Trophoblast cell (in vitro differentiated cells and primary cell): ENCODE results near the gene HES6.

ENCODE experiments used
- DNase-seq, 2 donors: peaks; one replicate each; pipeline ENCODE4 v3.0.0-alpha.2; 2016
- H2AFZ ChIP-seq: 2 replicates; pipeline ENCODE4 v1.6.1; 2013; ENCODE audit warnings: low read length, moderate library complexity, mild to moderate bottlenecking; ENCODE audit not compliant: insufficient read depth, poor library complexity
- H2AK5ac ChIP-seq: 2 replicates; pipeline ENCODE4 v1.6.1; 2013; ENCODE audit warnings: mild to moderate bottlenecking, low read length
- H2BK120ac ChIP-seq: 2 replicates; pipeline ENCODE4 v1.6.1; 2013; ENCODE audit warnings: low read length, mild to moderate bottlenecking, moderate library complexity; ENCODE audit not compliant: insufficient read depth, poor library complexity
- H2BK12ac ChIP-seq: 2 replicates; pipeline ENCODE4 v1.6.1; 2013; ENCODE audit warnings: mild to moderate bottlenecking, low read length, moderate library complexity
- H2BK5ac ChIP-seq: 2 replicates; pipeline ENCODE4 v1.6.1; 2013; ENCODE audit warnings: low read length, low read depth, moderate library complexity, mild to moderate bottlenecking; ENCODE audit not compliant: poor library complexity
- H3K14ac ChIP-seq: 2 replicates; pipeline ENCODE4 v1.6.1; 2013; ENCODE audit warnings: mild to moderate bottlenecking, low read length
- H3K18ac ChIP-seq: 2 replicates; pipeline ENCODE4 v1.6.1; 2013; ENCODE audit warnings: mild to moderate bottlenecking, low read length
- H3K23ac ChIP-seq: 2 replicates; pipeline ENCODE4 v1.6.1; 2013; ENCODE audit warnings: low read length
- H3K27ac ChIP-seq: 2 replicates; pipeline ENCODE4 v1.5.1; 2013; ENCODE audit warnings: low read depth, mild to moderate bottlenecking, inconsistent platforms, low read length, moderate library complexity
- H3K27me3 ChIP-seq: 2 replicates; pipeline ENCODE4 v1.6.1; 2013; ENCODE audit warnings: inconsistent platforms, mild to moderate bottlenecking, low read length, moderate library complexity; ENCODE audit not compliant: insufficient read depth
- H3K36me3 ChIP-seq, 2 experiments: 1 replicate in 1 of 2; 2 replicates in 1 of 2; pipeline ENCODE4 v1.6.1; 2013; ENCODE audit warnings: low read length in 2 of 2, mild to moderate bottlenecking in 2 of 2, moderate library complexity in 1 of 2; ENCODE audit not compliant: insufficient read depth in 2 of 2, control insufficient read depth in 1 of 2
- H3K4ac ChIP-seq: 2 replicates; pipeline ENCODE4 v1.6.1; 2013; ENCODE audit warnings: low read depth, mild to moderate bottlenecking, low read length, moderate library complexity
- H3K4me1 ChIP-seq, 2 experiments: 1 replicate in 1 of 2; 2 replicates in 1 of 2; pipeline ENCODE4 v1.6.1; 2013; ENCODE audit warnings: low read length in 2 of 2, mild to moderate bottlenecking in 2 of 2, moderate library complexity in 1 of 2; ENCODE audit not compliant: insufficient read depth in 2 of 2, control insufficient read depth in 1 of 2
- H3K4me2 ChIP-seq: 2 replicates; pipeline ENCODE4 v1.6.1; 2013; ENCODE audit warnings: inconsistent platforms, mild to moderate bottlenecking, low read length, moderate library complexity
- H3K4me3 ChIP-seq: 2 replicates; pipeline ENCODE4 v1.5.1; 2013; ENCODE audit warnings: mild to moderate bottlenecking, low read depth, low read length, inconsistent platforms
- H3K79me1 ChIP-seq: one replicate; pipeline ENCODE4 v1.6.1; 2013; ENCODE audit warnings: low read length
- H3K79me2 ChIP-seq: 2 replicates; pipeline ENCODE4 v1.6.1; 2013; ENCODE audit warnings: low read length, mild to moderate bottlenecking; ENCODE audit not compliant: control insufficient read depth, insufficient read depth, poor library complexity
- H3K9ac ChIP-seq: 2 replicates; pipeline ENCODE4 v1.6.1; 2013; ENCODE audit warnings: mild to moderate bottlenecking, low read length
- H3K9me3 ChIP-seq: 2 replicates; pipeline ENCODE4 v1.6.1; 2013; ENCODE audit warnings: low read depth, mild to moderate bottlenecking, control low read depth, inconsistent platforms, low read length; ENCODE audit not compliant: insufficient read depth
- H4K12ac ChIP-seq: 2 replicates; pipeline ENCODE4 v1.6.1; 2013; ENCODE audit warnings: low read depth, mild to moderate bottlenecking, low read length, moderate library complexity
- H4K8ac ChIP-seq: 2 replicates; pipeline ENCODE4 v1.6.1; 2013; ENCODE audit warnings: low read depth, mild to moderate bottlenecking, low read length, moderate library complexity
- H4K91ac ChIP-seq: one replicate; pipeline ENCODE4 v1.6.1; 2013; ENCODE audit warnings: low read depth, mild to moderate bottlenecking, low read length, moderate library complexity
- WGBS: extraction: QIAGEN DNeasy Blood & Tissue Kit; methylation state at CpG from one replicate; pipeline ENCODE4 v1.1.7; 2013; ENCODE audit warnings: missing lambda C conversion rate; ENCODE audit not compliant: insufficient read length, insufficient coverage; ENCODE audit errors: extremely low coverage; 5-methylcytosine and 5-hydroxymethylcytosine counted together

Gene HES6

GRCh38 chr2:238287737-238288649, 48.2 kb upstream of the HES6 start, which contains the start of gene PER2:
TSS of gene PER2 (minus strand) at chr2:238288610. CDS start at chr2:238277936, 10,674 bp downstream.
- H3K4me3 ChIP-seq = peak within 1 kb of the TSS; percentile 77
- peak within 1 kb of the TSS; percentile 11 for H3K27ac ChIP-seq
- peak within 1 kb of the TSS; percentile 59 for H4K8ac ChIP-seq
- no peak within 1 kb of the TSS for H2BK5ac ChIP-seq
- H3K79me2 ChIP-seq = peaks cover 2% of the 10 kb centered on the region
- peak within 1 kb of the TSS; percentile 3 for H3K14ac ChIP-seq
- no peak within 1 kb of the TSS for H2BK12ac ChIP-seq
- H3K18ac ChIP-seq = peak within 1 kb of the TSS; percentile 44
- H2AK5ac ChIP-seq = no peak within 1 kb of the TSS
- peaks cover 3% of the 10 kb centered on the region for H3K9me3 ChIP-seq
- H3K4ac ChIP-seq = no peak within 1 kb of the TSS
- peak within 1 kb of the TSS; percentile 38 for H2AFZ ChIP-seq
- H3K36me3 ChIP-seq = no peaks in the 10 kb centered on the region
- H3K4me2 ChIP-seq = peak within 1 kb of the TSS; percentile 88
- no peak within 1 kb of the TSS for H4K12ac ChIP-seq
- peaks cover 5% of the 10 kb centered on the region for H3K79me1 ChIP-seq
- no CpG with 5 or more reads among the region's 65 CpGs for WGBS
- peaks cover 18 to 30% of the 10 kb centered on the region in 2 experiments for H3K4me1 ChIP-seq
- peak within 1 kb of the TSS; percentile 50 for H3K9ac ChIP-seq
- H2BK120ac ChIP-seq = no peak within 1 kb of the TSS
- H3K23ac ChIP-seq = no peak within 1 kb of the TSS
- H4K91ac ChIP-seq = no peak within 1 kb of the TSS
- DNase-seq = peak; percentile 70 to 78
- no peaks in the 10 kb centered on the region for H3K27me3 ChIP-seq

DNA sequence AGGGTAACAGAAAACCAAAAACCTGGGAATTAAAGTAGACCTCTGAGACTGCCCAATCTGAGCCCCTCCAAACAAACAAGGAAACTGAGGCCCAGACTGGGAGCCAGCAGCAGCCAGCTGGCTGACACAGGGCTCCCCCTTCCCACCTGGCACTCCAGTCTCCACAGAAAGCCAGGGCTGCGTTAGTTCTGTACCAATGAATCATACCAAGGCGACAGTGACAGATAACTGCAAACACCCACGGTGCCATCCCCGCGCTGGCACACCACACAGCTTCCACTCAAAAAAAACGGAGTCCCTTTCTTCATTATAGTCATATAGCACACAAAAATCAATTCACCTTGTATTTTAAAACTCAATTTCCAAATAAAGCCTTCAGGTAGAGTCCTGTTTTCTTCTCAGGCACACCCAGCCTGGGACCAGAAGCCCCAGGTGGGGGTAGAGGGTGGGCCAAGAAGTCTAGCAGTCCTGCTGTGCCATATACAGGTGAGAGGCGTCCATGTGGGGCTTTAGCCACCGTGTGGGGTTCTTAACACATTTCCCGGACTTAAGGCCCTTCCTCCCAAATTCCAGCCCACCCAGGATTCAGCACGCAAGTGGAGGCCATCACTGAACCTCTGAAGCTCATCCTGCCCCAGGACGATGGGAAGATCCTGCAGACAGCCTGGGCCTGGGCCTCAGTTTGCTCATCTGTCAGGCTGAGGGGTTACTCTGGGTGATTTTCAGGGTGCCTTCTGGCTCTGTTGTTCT, 47.3 kb upstream of the HES6 start:
- Histone ChIP-seq H3K4me1 (peaks cover 18 to 30% of the 10 kb centered on the region in 2 experiments), H3K4ac (no peak overlapping the region), H2BK12ac (no peak overlapping the region), H2AFZ (no peak overlapping the region), H2BK5ac (no peak overlapping the region), H3K14ac (no peak overlapping the region), H2BK120ac (no peak overlapping the region), H3K18ac (no peak overlapping the region), H3K9ac (no peak overlapping the region), H4K12ac (no peak overlapping the region), H2AK5ac (no peak overlapping the region), H3K9me3 (peaks cover 3% of the 10 kb centered on the region), H3K36me3 (no peaks in the 10 kb centered on the region), H3K79me2 (peaks cover 2% of the 10 kb centered on the region), H3K23ac (no peak overlapping the region), H3K79me1 (peaks cover 5% of the 10 kb centered on the region), H3K27me3 (no peaks in the 10 kb centered on the region), H4K8ac (no peak overlapping the region), H3K27ac (no peak overlapping the region), H4K91ac (no peak overlapping the region), H3K4me3 (no peak overlapping the region), H3K4me2 (peak overlapping the region; percentile 88)
- peak in 1 of 2 donors; percentile 26 for DNase-seq
- WGBS = no CpG with 5 or more reads among the region's 11 CpGs

- no peak overlapping the region for H2BK12ac ChIP-seq
- H2AK5ac ChIP-seq = no peak overlapping the region
- peak overlapping the region; percentile 11 for H3K4me2 ChIP-seq
- no peak overlapping the region for H3K4ac ChIP-seq
- peaks cover 18 to 30% of the 10 kb centered on the region in 2 experiments for H3K4me1 ChIP-seq
- H2AFZ ChIP-seq = no peak overlapping the region
- H3K18ac ChIP-seq = no peak overlapping the region
- no peaks in the 10 kb centered on the region for H3K27me3 ChIP-seq
- peaks cover 3% of the 10 kb centered on the region for H3K9me3 ChIP-seq
- H4K91ac ChIP-seq = no peak overlapping the region
- no CpG with 5 or more reads among the region's 7 CpGs for WGBS
- no peak overlapping the region for H3K4me3 ChIP-seq
- H3K79me2 ChIP-seq = peaks cover 2% of the 10 kb centered on the region
- no peak overlapping the region for H3K9ac ChIP-seq
- no peaks in the 10 kb centered on the region for H3K36me3 ChIP-seq
- H2BK120ac ChIP-seq = no peak overlapping the region
- peak; percentile 79 to 89 for DNase-seq
- H4K12ac ChIP-seq = no peak overlapping the region
- no peak overlapping the region for H2BK5ac ChIP-seq
- no peak overlapping the region for H3K27ac ChIP-seq
- peaks cover 5% of the 10 kb centered on the region for H3K79me1 ChIP-seq
- H4K8ac ChIP-seq = no peak overlapping the region
- H3K14ac ChIP-seq = no peak overlapping the region
- H3K23ac ChIP-seq = no peak overlapping the region
These were observed 46.7 kb upstream of the HES6 start for GRCh38 chr2:238286551-238286950.

DNA sequence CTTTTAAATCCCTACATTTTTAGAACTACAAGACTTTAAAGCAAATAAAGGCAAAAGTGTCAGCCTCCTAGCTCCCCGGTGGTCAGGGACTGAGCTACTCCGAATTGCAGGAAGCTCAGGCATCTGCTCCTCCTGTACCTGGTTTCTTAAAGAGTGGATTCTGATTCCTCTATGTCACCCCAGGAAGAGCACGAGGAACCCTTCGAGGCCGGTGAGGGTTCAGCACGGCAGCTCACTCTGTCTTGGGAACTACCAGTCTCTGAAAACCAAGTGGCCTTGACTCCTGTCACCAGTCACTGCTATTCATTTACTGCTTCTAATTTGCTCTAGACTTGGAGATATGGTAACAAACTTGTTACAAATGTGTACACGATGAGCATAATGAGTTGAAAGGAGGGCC, 46.3 kb upstream of the HES6 start:
- no peak overlapping the region for H3K4ac ChIP-seq
- H2BK12ac ChIP-seq = peak overlapping the region; percentile 3
- H4K91ac ChIP-seq = peak overlapping the region; percentile 41
- H3K4me2 ChIP-seq = no peak overlapping the region
- no peak overlapping the region for H3K14ac ChIP-seq
- peaks cover 3% of the 10 kb centered on the region for H3K9me3 ChIP-seq
- peaks cover 18 to 30% of the 10 kb centered on the region in 2 experiments for H3K4me1 ChIP-seq
- no peak overlapping the region for H4K8ac ChIP-seq
- H3K36me3 ChIP-seq = no peaks in the 10 kb centered on the region
- H3K4me3 ChIP-seq = no peak overlapping the region
- peaks cover 2% of the 10 kb centered on the region for H3K79me2 ChIP-seq
- no CpG with 5 or more reads among the region's 7 CpGs for WGBS
- H2BK5ac ChIP-seq = no peak overlapping the region
- peaks cover 5% of the 10 kb centered on the region for H3K79me1 ChIP-seq
- H2BK120ac ChIP-seq = peak overlapping the region; percentile 35
- no peak overlapping the region for H3K23ac ChIP-seq
- H2AK5ac ChIP-seq = no peak overlapping the region
- H2AFZ ChIP-seq = no peak overlapping the region
- peak overlapping the region; percentile 57 for H3K18ac ChIP-seq
- H4K12ac ChIP-seq = no peak overlapping the region
- no peak for DNase-seq
- H3K27me3 ChIP-seq = no peaks in the 10 kb centered on the region
- H3K27ac ChIP-seq = peak overlapping the region; percentile 40
- no peak overlapping the region for H3K9ac ChIP-seq
